Right cardiac atrium (tissue), 5 donors: ENCODE data around the gene PSD4. TPM values are rescaled to one million over a fixed set of nuclear protein-coding genes. Genes with fewer than 3 reads are reported as not detected.

Experiments used
- ATAC-seq, 2 donors: fragments of 200-7000 bp; cut with Tn5 transposase; one replicate each; pipeline versions ENCODE4 v1.8.0 to v1.9.1; 2020; ENCODE audit warnings: moderate library complexity in 2 of 2, mild to moderate bottlenecking in 1 of 2
- DNase-seq, 3 donors: peaks; one replicate each; pipeline ENCODE4 v3.0.0-alpha.2; 2020
- H3K27ac ChIP-seq: one replicate; pipeline ENCODE4 v1.5.1; 2013; ENCODE audit warnings: mild to moderate bottlenecking, low read length, control low read depth, moderate library complexity
- H3K27me3 ChIP-seq: one replicate; pipeline ENCODE4 v1.6.1; 2013; ENCODE audit not compliant: control insufficient read depth, insufficient read depth
- H3K4me1 ChIP-seq: one replicate; pipeline ENCODE4 v1.6.1; 2013; ENCODE audit warnings: low read length; ENCODE audit not compliant: control insufficient read depth, insufficient read depth
- H3K4me3 ChIP-seq: one replicate; pipeline ENCODE4 v1.5.1; 2013; ENCODE audit warnings: low read length, control low read depth
- H3K9me3 ChIP-seq: one replicate; pipeline ENCODE4 v1.6.1; 2013; ENCODE audit warnings: low read length; ENCODE audit not compliant: control insufficient read depth
- WGBS: extraction: QIAGEN DNeasy Blood & Tissue Kit; methylation state at CpG from one replicate; pipeline ENCODE4 v1.1.7; 2013; 5-methylcytosine and 5-hydroxymethylcytosine counted together
- intact Hi-C, 4 donors: fragments of 100-400 bp; cut with DNase I; formaldehyde crosslinking; loops; one replicate each; pipeline versions ENCODE4 v1.11.0 to v1.14.0; 2022 to 2023
- polyA plus RNA-seq: library from polyadenylated mRNA; stranded (reverse); fragments of 200-250 nt; gene quantifications from one replicate; pipeline ENCODE4 v1.2.3, GENCODE V29; 2013
- total RNA-seq, 4 donors: library from RNA; stranded (reverse); fragmentation: NEBNext Ultra II Directional; extraction: Animal tissue kit (Norgen Biotek cat#: 25700); gene quantifications; one replicate each; pipeline ENCODE4 v1.2.1, GENCODE V29; 2021
- donor health status: healthy with polysubstance abuse.
- donor health status: DM: no; HTN: yes; CAD: no.
- donor health status: DM: no; HTN: no; CAD: no.
- donor health status: DM: no; HTN: yes; CAD: no; lungs with severe emphysema.
- donor health status: DM: yes; HTN: yes; CAD: no.

PSD4 gene
- total and polyA plus RNA-seq, 5 donors, result 1.0 to 4.0 (median 2.6) TPM

DNA sequence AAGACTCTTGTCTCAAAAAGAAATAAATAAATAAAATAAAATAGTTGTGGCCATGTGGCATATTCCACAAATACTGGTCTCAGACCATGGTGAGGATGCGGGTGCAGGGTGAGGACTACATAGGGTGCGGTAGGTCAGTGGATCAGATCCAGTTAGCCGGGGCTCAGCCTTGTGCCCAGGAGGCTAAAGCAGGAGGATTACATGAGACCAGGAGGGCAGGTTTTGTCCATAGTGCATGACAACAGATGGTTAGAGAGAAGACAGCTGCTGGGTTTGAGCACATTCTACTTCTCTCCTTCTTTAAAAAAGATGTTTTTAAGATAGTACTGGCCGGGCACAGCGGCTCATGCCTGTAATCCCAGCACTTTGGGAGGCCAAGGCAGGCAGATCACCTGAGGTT, 12.8 kb upstream of the PSD4 start:
- Histone ChIP-seq H3K27ac (no peak overlapping the region), H3K4me3 (no peak overlapping the region), H3K4me1 (no peaks in the 10 kb centered on the region), H3K27me3 (peaks cover 6% of the 10 kb centered on the region), H3K9me3 (no peaks in the 10 kb centered on the region)
- DNase-seq (no peak), ATAC-seq (no peak)
- WGBS, result 89% methylated on average over 5 of the region's 5 CpGs
- intact Hi-C loops, result no loop called here

DNA sequence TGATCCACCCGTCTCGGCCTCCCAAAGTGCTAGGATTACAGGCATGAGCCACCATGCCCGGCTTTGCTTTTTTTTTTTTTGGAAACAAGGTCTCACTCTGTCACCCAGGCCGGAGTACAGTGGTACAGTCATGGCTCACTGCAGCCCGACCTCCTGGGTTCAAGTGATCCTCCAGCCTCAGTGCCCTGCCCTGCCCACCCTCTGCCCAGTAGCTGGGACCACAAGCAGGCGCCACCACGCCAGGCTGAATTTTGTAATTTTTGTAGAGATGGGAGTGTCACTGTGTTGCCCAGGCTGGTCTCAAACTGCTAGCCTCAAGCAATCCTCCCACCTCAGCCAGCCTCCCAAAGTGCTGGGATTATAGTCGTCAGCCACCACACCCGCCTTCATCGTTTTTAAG, 11.6 kb upstream of the PSD4 start:
- Histone ChIP-seq H3K9me3 (no peaks in the 10 kb centered on the region), H3K27me3 (no peaks in the 10 kb centered on the region), H3K27ac (no peak overlapping the region), H3K4me1 (no peaks in the 10 kb centered on the region), H3K4me3 (no peak overlapping the region)
- DNase-seq (no peak), ATAC-seq (no peak)
- intact Hi-C loops, result no loop called here
- 88% methylated on average over 10 of the region's 10 CpGs for WGBS

DNA sequence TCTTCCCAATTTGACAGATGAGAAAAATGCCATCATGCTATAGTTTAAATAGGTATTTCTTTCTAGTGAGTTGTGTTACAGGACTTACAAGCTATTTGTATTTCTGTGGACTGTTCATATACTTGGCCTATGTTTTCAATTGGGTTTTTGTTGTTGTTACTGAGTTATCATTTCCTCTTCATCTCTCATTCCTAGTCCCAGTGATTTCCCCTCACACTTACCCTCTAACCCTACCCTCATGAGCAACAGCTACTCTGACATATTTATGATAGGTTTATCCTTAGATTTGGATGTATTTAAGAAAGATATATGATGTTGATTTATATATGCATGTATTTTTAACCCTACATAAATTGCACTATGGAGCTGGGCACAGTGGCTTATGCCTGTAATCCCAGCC, 10.9 kb upstream of the PSD4 start:
- no peak for ATAC-seq
- Histone ChIP-seq H3K27me3 (no peaks in the 10 kb centered on the region), H3K4me3 (no peak overlapping the region), H3K27ac (no peak overlapping the region), H3K4me1 (no peaks in the 10 kb centered on the region), H3K9me3 (no peaks in the 10 kb centered on the region)
- intact Hi-C loops, result no loop called here
- no peak for DNase-seq

DNA sequence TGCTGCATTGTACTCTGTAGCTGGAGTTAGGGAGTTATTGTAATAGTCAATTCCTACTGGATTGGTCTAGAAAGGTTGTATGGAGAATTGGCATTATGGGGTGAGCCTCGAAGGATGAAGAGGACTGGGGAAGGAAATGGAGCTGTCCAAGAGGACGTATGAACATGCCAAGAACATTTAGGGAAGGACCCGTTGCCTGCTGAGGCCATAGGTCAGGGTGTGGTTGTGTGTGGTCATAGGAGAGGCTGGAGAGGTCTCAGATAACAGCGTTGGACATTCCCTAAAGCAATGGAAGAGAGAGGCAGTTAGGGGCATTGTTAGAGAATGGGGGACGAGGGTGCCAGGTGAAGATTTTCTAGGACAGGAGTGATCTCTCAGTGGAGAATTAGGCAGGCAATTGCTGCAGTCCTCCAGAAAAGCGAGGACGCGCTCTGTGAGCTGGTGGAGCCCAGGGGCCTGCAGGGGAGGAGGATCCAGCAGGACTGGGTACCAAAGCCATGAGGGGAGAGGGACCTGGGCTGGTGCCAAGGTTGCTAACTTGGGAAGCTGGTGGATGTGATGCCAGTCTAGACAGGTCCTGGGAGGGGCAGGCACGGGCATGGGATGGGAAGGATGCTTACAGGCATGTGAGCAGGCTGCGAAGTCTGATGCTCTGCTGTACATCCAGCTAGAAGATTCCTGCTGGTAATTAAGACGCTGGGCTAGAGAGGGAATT, 9.4 kb upstream of the PSD4 start:
- H3K4me1 ChIP-seq, result no peaks in the 10 kb centered on the region
- intact Hi-C loops, result no loop called here
- no peaks in the 10 kb centered on the region for H3K9me3 ChIP-seq
- WGBS, result 71% methylated on average over 11 of the region's 11 CpGs
- H3K27ac ChIP-seq, result no peak overlapping the region
- DNase-seq, result no peak
- no peaks in the 10 kb centered on the region for H3K27me3 ChIP-seq
- no peak overlapping the region for H3K4me3 ChIP-seq
- ATAC-seq, result no peak

DNA sequence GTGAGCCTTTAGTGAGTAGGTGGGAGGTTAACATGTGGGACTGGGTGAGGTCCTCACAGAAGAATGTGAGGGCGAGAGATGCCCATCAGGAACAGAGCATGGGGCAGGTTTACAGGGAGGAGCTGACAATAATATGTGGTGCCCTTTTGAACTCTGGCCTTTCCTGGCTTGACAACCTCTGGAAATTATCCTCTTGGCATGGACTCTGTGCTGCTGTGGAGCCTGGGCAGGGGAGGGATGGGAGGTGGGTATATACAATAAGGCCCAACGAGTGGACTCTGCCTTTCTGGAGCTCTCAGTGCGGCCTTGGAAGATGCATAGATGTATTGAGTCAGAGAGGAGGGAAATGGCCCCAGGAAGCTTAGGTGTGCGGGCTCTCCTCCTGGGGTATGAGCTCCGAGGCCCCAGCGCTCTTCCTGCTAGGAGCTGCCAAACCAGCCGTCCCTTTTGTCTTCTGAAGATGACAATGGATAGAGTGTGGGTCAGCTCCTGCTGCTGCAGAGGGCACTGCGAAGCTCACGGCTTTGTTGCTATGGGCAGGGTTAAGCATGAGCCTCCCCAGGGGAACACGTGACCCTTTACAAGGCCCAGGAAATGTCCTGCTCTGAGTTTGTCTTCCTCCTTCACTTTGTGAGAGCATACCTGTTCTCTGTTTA, 8.7 kb upstream of the PSD4 start:
- WGBS, result 72% methylated on average over 10 of the region's 10 CpGs

DNA sequence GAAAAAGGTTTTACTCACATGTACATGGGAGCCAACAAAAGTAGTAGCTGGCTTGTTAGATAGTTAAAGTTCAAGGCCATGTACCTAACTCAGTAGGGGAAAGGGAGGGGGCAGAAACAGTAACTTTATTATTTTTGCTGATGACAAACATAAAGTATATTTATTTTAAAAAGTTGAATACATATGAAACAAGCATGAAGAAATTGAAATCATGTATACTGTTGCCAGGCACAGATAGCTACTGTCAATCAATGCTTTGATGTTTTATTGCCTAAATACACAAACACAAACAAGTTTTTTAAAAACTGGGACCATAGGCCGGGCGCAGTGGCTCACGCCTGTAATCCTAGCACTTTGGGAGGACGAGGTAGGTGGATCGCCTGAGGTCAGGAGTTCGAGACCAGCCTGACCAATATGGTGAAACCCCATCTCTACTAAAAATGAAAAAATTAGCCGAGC, 7.6 kb upstream of the PSD4 start:
- no peak for DNase-seq
- no peaks in the 10 kb centered on the region for H3K4me1 ChIP-seq
- H3K9me3 ChIP-seq, result no peaks in the 10 kb centered on the region
- no peak overlapping the region for H3K27ac ChIP-seq
- H3K4me3 ChIP-seq, result no peak overlapping the region
- ATAC-seq, result no peak
- no peaks in the 10 kb centered on the region for H3K27me3 ChIP-seq
- intact Hi-C loops, result no loop called here
- WGBS, result 95% methylated on average over 7 of the region's 7 CpGs

More for the DNA sequence above, 8.7 kb upstream of the PSD4 start:
- Histone ChIP-seq H3K4me3 (no peak overlapping the region), H3K27ac (no peak overlapping the region), H3K4me1 (no peaks in the 10 kb centered on the region), H3K27me3 (no peaks in the 10 kb centered on the region), H3K9me3 (no peaks in the 10 kb centered on the region)
- no peak for ATAC-seq
- intact Hi-C loops, result no loop called here
- no peak for DNase-seq

DNA sequence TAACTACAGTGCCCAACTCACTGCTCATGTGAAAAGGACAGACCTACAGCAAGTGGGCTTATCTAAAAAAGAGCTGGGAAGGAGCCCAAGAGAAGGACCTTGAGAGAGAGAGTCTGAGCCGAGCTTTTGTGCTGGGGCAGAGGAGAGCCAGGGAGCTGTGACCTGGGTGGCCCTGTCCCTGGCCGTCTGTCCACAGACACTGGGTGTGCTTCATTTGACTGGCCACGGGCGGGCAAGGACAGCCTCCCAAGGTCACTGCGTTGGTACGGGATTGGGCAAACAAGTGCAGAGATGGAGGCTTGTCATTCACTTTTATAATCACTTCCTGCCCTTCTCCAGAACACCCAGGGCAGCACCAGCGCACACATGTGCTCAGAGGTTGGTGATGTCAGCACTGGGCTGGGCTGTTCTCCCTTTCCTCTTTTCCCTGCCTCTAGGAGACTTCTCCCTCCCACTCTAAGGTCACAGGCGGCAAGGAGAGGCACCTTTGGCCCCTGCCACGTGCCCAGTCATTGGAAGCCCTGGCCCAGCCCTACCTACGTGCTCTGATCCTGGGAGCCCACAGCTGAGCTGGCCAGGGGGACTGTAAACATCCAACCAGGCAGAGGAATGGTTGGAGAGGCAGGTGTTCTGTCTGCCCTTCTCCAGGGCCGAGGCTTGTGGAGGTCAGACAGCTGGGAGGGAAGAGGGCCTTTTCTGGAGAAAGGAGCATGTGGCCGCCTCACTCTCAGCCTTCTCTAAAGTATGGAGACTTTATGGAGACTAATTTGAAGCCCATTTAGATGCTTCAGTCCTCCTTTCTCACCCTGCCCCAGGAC, 6.4 kb upstream of the PSD4 start:
- WGBS, result 55% methylated on average over 12 of the region's 12 CpGs
- ATAC-seq, result peak; percentile 64 to 77
- H3K4me3 ChIP-seq, result no peak overlapping the region
- peak in 1 of 3 donors; percentile 64 for DNase-seq
- H3K4me1 ChIP-seq, result no peaks in the 10 kb centered on the region
- intact Hi-C loops, result no loop called here
- no peaks in the 10 kb centered on the region for H3K9me3 ChIP-seq
- H3K27ac ChIP-seq, result no peak overlapping the region
- no peaks in the 10 kb centered on the region for H3K27me3 ChIP-seq

DNA sequence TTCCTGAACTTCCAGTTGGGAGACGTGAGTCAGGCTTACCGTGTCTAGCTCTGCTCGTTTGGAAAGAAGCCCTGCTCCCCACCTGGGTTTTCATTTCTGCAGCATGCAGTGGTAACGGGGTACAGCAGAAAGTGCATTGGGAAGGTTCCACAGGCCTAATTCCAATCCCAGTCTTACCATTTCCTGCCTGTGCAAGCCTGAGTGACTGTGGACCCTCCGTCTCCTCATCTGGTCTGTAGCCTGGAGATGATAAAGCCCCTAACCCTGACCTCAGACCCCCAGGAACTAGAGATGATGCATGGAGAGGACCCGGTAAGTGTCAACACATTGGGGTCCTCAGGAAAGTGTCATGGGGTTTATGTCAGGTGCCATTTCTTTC, 5.8 kb upstream of the PSD4 start:
- no peak for DNase-seq
- WGBS, result 82% methylated on average over 6 of the region's 6 CpGs
- H3K27me3 ChIP-seq, result no peaks in the 10 kb centered on the region
- intact Hi-C loops, result no loop called here
- H3K27ac ChIP-seq, result no peak overlapping the region
- ATAC-seq, result no peak
- no peaks in the 10 kb centered on the region for H3K9me3 ChIP-seq
- H3K4me3 ChIP-seq, result no peak overlapping the region
- H3K4me1 ChIP-seq, result no peaks in the 10 kb centered on the region

DNA sequence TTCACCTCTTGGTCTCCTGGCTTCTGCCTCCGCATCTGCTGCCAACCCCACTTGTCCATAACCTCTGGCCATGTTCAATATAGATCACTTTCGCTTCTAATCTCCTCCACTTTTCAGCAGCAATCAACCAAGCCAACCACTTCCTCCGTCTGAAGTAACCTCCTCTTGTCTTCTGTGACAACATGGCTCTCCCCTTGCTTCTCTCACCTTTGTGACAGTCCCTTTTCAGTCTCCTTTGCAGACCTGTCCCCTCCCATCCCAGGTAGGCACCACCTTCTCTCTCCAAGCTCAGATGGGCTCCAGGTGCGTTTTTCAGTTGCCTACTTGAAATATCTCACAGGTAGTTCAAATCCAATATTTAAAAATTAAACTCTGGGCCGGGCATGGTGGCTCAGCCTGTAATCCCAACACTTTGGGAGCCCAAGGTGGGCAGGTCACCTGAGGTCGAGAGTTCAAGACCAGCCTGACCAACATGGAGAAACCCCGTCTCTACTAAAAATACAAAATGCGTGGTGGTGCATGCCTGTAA, 4.7 kb upstream of the PSD4 start:
- intact Hi-C loops, result no loop called here
- no peak for ATAC-seq
- Histone ChIP-seq H3K9me3 (no peaks in the 10 kb centered on the region), H3K4me1 (no peaks in the 10 kb centered on the region), H3K27me3 (no peaks in the 10 kb centered on the region), H3K27ac (no peak overlapping the region), H3K4me3 (no peak overlapping the region)
- 85% methylated on average over 8 of the region's 8 CpGs for WGBS
- no peak for DNase-seq

DNA sequence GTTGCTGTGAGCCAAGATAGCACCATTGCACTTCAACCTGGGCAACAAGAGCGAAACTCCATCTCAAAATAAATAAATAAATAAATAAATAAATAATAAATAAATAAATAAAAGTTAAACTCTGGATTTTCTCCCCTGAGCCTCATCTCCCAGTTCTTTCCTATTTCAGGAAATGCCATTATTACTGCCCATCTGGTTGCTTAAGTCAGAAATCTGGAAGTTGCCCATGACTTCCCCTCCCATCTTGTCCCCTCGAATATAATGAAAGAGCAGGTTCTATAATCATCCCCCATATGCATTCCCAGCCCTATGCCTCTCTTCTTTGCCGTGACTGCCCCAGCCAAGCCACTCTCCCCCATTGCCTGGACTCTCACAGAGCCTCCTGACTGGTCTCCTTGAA, 4.2 kb upstream of the PSD4 start:
- DNase-seq (no peak), ATAC-seq (no peak)
- H3K27me3 ChIP-seq, result no peaks in the 10 kb centered on the region
- H3K4me1 ChIP-seq, result no peaks in the 10 kb centered on the region
- intact Hi-C loops, result no loop called here
- H3K9me3 ChIP-seq, result no peaks in the 10 kb centered on the region
- 86% methylated on average over 3 of the region's 3 CpGs for WGBS
- no peak overlapping the region for H3K27ac ChIP-seq
- H3K4me3 ChIP-seq, result no peak overlapping the region
